ENCODE measurements around the gene POLR2E. TPM values are rescaled to one million over a fixed set of nuclear protein-coding genes. Genes with fewer than 3 reads are reported as not detected.

POLR2E gene
- total RNA-seq, 2 donors from 2014 or later: 225 to 254 TPM

GRCh38 chr19:1132552-1133383 lies 37.6 kb upstream of the POLR2E start:
- Histone ChIP-seq H3K9me3 (ENCODE audit: control insufficient read depth, low read length) (no peaks in the 10 kb centered on the region), H3K27me3 (ENCODE audit: control insufficient read depth, insufficient read depth, low read length, poor library complexity, severe bottlenecking) (no peaks in the 10 kb centered on the region), H3K4me3 (ENCODE audit: low read length) (no peak overlapping the region), H3K36me3 (ENCODE audit: control insufficient read depth, insufficient read depth, low read length) (peaks cover 18% of the 10 kb centered on the region), H3K9ac (ENCODE audit: extremely low read depth, low read length, poor library complexity, severe bottlenecking) (no peak overlapping the region), H3K4me1 (ENCODE audit: control insufficient read depth, insufficient read depth, low read length) (no peaks in the 10 kb centered on the region), H3K27ac (ENCODE audit: low read depth, low read length) (no peak overlapping the region)
- Mint-ChIP-seq H3K36me3 (ENCODE audit: low read depth) (peaks cover 6% of the 10 kb centered on the region), H3K4me1 (no peaks in the 10 kb centered on the region), H3K27ac (no peak overlapping the region), H3K9me3 (no peaks in the 10 kb centered on the region), H3K27me3 (ENCODE audit: insufficient read depth) (no peaks in the 10 kb centered on the region), H3K4me3 (no peak overlapping the region)
- no peak for TF ChIP-seq CTCF (conservative IDR thresholded peaks at IDR 0.05)
- DNase-seq: no peak
- WGBS, 2 experiments (ENCODE audit: insufficient coverage in 1 of 2, insufficient read length in 1 of 2): 85 to 88% methylated on average over 30 to 48 of the region's 48 CpGs

- WGBS, 2 experiments (ENCODE audit: insufficient coverage in 1 of 2, insufficient read length in 1 of 2): 16 to 41% methylated on average over 48 to 64 of the region's 64 CpGs
- DNase-seq: peak; percentile 86
- no peak overlapping the region for H3K27ac ChIP-seq (ENCODE audit: low read depth, low read length)
These were observed 36.8 kb upstream of the POLR2E start for GRCh38 chr19:1131718-1132551.

More at GRCh38 chr19:1131718-1132551, 36.8 kb upstream of the POLR2E start:
- Mint-ChIP-seq H3K4me3 (peak overlapping the region; percentile 33), H3K4me1 (no peaks in the 10 kb centered on the region), H3K27me3 (ENCODE audit: insufficient read depth) (no peaks in the 10 kb centered on the region), H3K36me3 (ENCODE audit: low read depth) (peaks cover 12% of the 10 kb centered on the region), H3K27ac (no peak overlapping the region), H3K9me3 (no peaks in the 10 kb centered on the region)
- peak; percentile 29 for TF ChIP-seq CTCF (conservative IDR thresholded peaks at IDR 0.05)
- H3K9ac ChIP-seq (ENCODE audit: extremely low read depth, low read length, poor library complexity, severe bottlenecking): no peak overlapping the region
- no peaks in the 10 kb centered on the region for H3K9me3 ChIP-seq (ENCODE audit: control insufficient read depth, low read length)
- peak overlapping the region; percentile 65 for H3K4me3 ChIP-seq (ENCODE audit: low read length)
- peaks cover 20% of the 10 kb centered on the region for H3K36me3 ChIP-seq (ENCODE audit: control insufficient read depth, insufficient read depth, low read length)
- H3K27me3 ChIP-seq (ENCODE audit: control insufficient read depth, insufficient read depth, low read length, poor library complexity, severe bottlenecking): no peaks in the 10 kb centered on the region
- H3K4me1 ChIP-seq (ENCODE audit: control insufficient read depth, insufficient read depth, low read length): no peaks in the 10 kb centered on the region

Data from endodermal cell (in vitro differentiated cells).